HG03025 (cell line): ENCODE results near the gene ANKRD11.
"Not testable (repeated sequence)": the region's sequence is repeated elsewhere in the genome, so short reads cannot be mapped to it uniquely, and the experiment has no call there.

ENCODE experiments used
- ATAC-seq: cut with Tn5 transposase; IDR thresholded peaks from one replicate; pipeline ENCODE4 v1.9.1; 2021; ENCODE audit warnings: mild to moderate bottlenecking, moderate library complexity; ENCODE audit not compliant: unreplicated experiment, low FRiP score

ANKRD11 gene

GRCh38 chr16:89482150-89482816 is 8.1 kb downstream of the ANKRD11 start:
- ATAC-seq: no peak

DNA sequence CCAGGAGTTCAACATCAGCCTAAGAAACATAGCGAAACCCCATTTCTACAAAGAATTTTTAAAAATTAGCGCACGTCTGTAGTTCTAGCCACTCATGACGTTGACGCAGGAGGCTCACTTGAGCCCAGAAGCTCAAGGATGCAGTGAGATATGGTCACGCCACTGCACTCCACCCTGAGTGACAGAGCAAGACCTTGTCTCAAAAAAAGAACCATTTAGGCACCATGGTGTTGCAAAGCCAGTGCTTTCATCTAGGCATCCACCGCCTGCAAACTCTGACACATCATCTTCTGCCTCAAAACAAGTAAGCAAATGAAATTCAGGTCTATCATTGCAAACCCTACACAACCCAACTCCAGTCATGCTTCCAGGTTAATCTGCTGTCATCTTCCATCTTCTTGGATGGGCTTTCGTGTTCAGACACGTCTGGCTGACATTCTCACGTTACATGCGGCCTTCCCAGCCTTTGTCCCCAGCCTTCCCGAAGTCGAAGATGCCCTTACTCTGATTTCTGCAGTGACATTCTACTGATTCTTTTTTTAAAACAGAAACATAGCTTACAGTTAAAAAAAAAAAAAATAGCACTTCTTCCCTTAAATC is 8.9 kb downstream of the ANKRD11 start:
- no peak for ATAC-seq

DNA sequence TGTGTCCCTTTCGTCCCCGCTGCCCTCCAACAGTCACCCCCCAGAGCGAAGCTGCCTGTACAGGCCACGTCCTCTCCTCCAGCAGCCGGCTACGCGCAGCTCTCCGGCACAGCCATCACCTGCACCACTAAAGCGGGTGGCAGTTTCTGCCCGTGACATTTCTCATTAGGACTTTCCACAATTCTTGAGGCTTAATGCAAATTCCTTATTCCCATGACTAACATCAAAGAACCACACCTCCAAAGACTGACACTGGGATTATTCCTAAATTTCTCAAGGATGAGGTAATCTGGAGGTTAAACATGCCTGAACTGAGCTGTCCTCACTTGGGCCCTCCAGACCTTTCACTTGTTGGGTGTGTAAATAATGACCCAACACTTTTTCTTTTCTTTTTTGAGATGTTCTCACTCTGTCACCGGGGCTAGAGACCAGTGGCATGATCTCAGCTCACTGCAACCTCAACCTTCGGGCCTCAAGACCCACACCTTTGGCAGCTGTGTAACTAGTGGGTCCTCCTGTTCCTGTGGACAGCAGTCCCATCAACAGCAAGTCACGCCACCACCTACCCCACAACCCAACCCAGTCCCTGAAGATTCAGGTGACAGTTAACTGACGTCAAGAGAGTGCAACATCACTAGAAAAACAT is 11.7 kb downstream of the ANKRD11 start:
- no peak for ATAC-seq

DNA sequence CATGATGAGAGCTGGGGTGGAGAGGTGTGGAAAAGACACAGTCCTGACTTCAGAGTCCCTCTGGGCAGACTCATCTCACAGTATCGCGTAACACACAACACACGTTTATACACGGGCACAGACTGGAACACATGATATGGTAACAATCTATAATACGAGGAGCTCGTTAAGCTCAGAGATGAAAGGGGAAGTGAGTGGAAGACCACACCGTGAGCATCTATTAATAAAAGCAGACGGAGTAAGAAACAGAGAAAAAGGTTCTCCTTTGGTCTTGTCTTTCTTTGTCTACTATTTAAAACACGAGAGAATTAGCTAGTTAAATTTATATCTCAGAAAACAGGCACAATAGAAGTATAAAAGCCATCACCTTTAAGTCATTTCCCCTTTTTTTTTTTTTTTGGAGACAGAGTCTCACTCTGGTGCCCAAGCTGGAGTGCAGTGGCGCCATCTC is 13.5 kb downstream of the ANKRD11 start:
- ATAC-seq: no peak

- ATAC-seq: no peak
Measured at GRCh38 chr16:89476379-89476778, 14.0 kb downstream of the ANKRD11 start.

- ATAC-seq: no peak
Measured at GRCh38 chr16:89475144-89475543, 15.2 kb downstream of the ANKRD11 start.

DNA sequence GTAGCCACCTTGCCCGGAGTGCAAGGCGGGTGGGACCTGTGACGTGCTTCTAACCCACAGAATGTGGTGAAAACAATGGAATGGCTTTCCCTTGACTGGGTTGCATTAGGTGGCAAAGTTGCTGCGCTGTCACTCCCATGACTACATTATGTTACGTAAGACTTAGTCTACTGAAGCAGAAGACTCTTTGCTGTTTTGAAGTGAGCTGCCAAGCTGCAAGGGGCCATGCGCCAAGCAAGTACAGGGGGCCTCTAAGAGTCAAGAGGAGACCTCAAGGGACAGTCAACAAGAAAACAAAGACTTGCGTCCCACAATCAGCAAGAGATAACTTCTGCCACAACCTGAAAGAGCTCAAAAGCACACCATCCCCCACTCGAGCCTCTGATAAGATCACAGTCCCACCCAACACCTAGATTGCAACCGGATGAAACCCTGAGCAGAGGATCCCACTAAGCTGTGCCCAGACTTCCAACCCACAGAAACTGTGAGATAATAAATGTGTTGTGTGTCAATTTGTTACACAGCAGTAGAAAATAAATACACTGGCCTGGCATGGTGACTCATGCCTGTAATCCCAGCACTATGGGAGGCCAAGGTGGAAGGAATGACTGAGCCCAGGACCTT is 16.5 kb downstream of the ANKRD11 start:
- no peak for ATAC-seq

GRCh38 chr16:89473136-89473712 is 17.1 kb downstream of the ANKRD11 start:
- no peak for ATAC-seq

- ATAC-seq: no peak
Measured at GRCh38 chr16:89472711-89473075, 17.7 kb downstream of the ANKRD11 start.

DNA sequence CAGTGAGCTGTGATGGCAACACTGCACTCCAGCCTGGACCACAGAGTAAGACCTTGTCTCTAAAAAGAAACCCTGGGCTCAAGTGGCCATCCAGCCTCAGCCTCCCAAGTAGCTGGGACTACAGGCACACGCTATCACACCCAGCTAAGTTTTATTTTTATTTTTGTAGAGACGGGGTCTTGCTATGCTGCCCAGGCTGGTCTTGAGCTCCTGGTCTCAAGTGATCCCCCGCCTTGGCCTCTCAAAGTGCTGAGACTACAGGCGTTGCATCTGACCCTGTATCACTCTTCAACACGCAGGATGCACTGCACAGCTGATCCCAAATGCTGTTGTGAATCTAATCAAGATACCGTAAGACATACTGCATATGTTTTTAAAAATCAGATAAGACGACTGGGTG is 23.0 kb downstream of the ANKRD11 start:
- ATAC-seq: no peak

GRCh38 chr16:89466920-89467319 is 23.4 kb downstream of the ANKRD11 start:
- ATAC-seq: no peak

GRCh38 chr16:89463312-89463711 is 27.0 kb downstream of the ANKRD11 start:
- not testable (repeated sequence) for ATAC-seq

GRCh38 chr16:89462639-89463038 is 27.7 kb downstream of the ANKRD11 start:
- ATAC-seq: not testable (repeated sequence)

GRCh38 chr16:89461890-89462289 is 28.5 kb downstream of the ANKRD11 start:
- ATAC-seq: not testable (repeated sequence)

DNA sequence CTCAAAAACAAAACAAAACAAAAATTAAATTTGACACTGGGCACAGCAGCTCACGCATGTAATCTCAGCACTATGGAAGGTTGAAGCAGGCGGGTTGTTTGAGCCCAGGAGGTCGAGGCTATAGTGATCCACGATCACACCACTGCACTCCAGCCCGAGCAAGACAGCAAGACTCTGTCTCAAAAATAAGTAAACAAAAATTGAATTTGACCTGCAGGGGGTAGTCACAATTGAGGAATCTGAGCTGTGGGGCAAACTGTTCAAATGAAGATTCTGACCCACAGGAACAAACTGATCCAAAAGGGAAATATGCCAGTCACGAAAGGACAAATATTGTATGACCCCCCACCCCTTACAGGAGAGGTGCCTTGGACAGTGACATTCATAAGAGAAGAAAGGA is 29.8 kb downstream of the ANKRD11 start:
- no peak for ATAC-seq

DNA sequence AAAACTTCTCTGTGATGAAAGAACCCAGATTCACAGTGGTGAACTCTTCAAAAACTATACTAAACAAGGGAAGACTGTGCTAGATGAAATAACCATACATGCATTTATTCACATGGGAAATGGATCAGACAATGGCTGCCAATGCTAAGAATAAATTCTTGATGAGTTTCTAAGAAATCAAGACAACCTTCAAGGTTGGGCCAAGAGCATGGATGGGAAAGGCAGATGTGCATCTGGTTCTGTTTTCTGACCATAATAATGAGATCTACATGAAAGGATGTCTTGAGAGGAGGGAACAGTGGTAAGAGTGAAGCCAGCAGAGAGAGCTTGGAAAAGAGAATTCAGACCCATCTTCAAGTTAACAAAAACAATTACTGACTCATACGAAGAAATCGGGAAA is 31.4 kb downstream of the ANKRD11 start:
- no peak for ATAC-seq

GRCh38 chr16:89458551-89458950 is 31.8 kb downstream of the ANKRD11 start:
- ATAC-seq: no peak

DNA sequence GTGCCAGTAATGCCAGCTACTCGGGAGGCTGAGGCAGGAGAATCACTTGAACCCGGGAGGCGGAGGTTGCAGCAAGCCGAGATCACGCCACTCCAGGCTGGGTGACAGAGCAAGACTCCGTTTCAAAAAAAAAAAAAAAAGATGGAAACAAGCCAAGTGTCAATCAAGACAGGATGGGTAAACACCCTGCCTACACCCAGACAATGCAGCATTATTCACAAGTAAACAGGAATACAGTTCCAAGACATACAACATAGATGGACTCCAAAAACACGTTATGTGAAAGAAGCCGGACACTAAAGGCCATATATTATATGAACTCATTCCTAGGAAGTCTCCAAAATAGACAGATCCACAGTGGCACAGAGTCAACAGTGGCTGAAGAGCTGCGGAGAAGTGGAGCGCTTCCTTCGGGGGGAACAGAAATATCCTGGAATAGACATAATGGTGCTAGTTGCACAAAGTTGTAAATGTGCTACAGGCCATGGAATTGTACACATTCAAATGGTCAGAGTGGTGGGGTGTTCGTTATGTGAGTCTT is 33.9 kb downstream of the ANKRD11 start:
- ATAC-seq: no peak

- no peak for ATAC-seq
Measured at GRCh38 chr16:89455692-89456091, 34.7 kb downstream of the ANKRD11 start.

- ATAC-seq: no peak
Measured at GRCh38 chr16:89455178-89455577, 35.2 kb downstream of the ANKRD11 start.
